Karpas-422 (cell line): ENCODE data around the gene PRSS2. TPM values are rescaled to one million over a fixed set of nuclear protein-coding genes. Genes with fewer than 3 reads are reported as not detected.

ENCODE experiments used
- DNase-seq: peaks from one replicate; pipeline ENCODE4 v3.0.0-alpha.2; 2015
- H2AFZ ChIP-seq: fragments of 200-600 bp; sonication (generic); 2 replicates; pipeline ENCODE4 v1.6.1; 2014; ENCODE audit warnings: antibody characterized with exemption, low read length, mixed read lengths
- H3K27ac ChIP-seq: fragments of 200-600 bp; sonication (generic); 2 replicates; pipeline ENCODE4 v1.5.1; 2014; ENCODE audit warnings: mild to moderate bottlenecking, low read length, moderate library complexity
- H3K27me3 ChIP-seq: fragments of 200-600 bp; sonication (generic); 2 replicates; pipeline ENCODE4 v1.6.1; 2014; ENCODE audit warnings: low read length, mixed read lengths
- H3K36me3 ChIP-seq: fragments of 200-600 bp; sonication (generic); 2 replicates; pipeline ENCODE4 v1.6.1; 2014; ENCODE audit warnings: low read length, mixed read lengths; ENCODE audit not compliant: insufficient read depth
- H3K4me1 ChIP-seq: fragments of 200-600 bp; sonication (generic); 2 replicates; pipeline ENCODE4 v1.6.1; 2014; ENCODE audit warnings: mild to moderate bottlenecking, low read length, mixed read lengths
- H3K4me2 ChIP-seq: fragments of 200-600 bp; sonication (generic); 2 replicates; pipeline ENCODE4 v1.6.1; 2014; ENCODE audit warnings: low read length, low read depth, mild to moderate bottlenecking; ENCODE audit not compliant: poor library complexity, severe bottlenecking
- H3K4me3 ChIP-seq: fragments of 200-600 bp; sonication (generic); 2 replicates; pipeline ENCODE4 v1.5.1; 2014; ENCODE audit warnings: mild to moderate bottlenecking, antibody characterized with exemption, low read length, mixed read lengths
- H3K79me2 ChIP-seq: fragments of 200-600 bp; sonication (generic); 2 replicates; pipeline ENCODE4 v1.6.1; 2014; ENCODE audit warnings: mild to moderate bottlenecking, low read length, mixed read lengths
- H3K9ac ChIP-seq: fragments of 200-600 bp; sonication (generic); 2 replicates; pipeline ENCODE4 v1.6.0; 2014; ENCODE audit warnings: low read length
- H3K9me2 ChIP-seq: fragments of 200-600 bp; sonication (generic), shearing (Covaris generic); replicated peaks from 2 replicates; pipeline ENCODE4 v1.6.0; 2014; ENCODE audit warnings: mild to moderate bottlenecking, low read length, moderate library complexity; ENCODE audit not compliant: insufficient read depth
- H3K9me3 ChIP-seq: fragments of 300-700, 200-600 bp; sonication (generic); 2 replicates; pipeline ENCODE4 v1.6.1; 2014; ENCODE audit warnings: low read length, mixed read lengths
- H4K20me1 ChIP-seq: fragments of 200-600 bp; sonication (generic); 2 replicates; pipeline ENCODE4 v1.6.1; 2014; ENCODE audit warnings: mild to moderate bottlenecking, antibody characterized with exemption, low read length, low read depth; ENCODE audit not compliant: insufficient read depth
- total RNA-seq: library from RNA; depleted of rRNA; stranded (reverse); fragments of >200 nt; shearing (Covaris generic); gene quantifications from 2 replicates; pipeline ENCODE4 v1.2.3, GENCODE V29; 2014; ENCODE audit warnings: low replicate concordance

Gene PRSS2
- total RNA-seq, 1 experiment from 2014 or later = not detected

DNA sequence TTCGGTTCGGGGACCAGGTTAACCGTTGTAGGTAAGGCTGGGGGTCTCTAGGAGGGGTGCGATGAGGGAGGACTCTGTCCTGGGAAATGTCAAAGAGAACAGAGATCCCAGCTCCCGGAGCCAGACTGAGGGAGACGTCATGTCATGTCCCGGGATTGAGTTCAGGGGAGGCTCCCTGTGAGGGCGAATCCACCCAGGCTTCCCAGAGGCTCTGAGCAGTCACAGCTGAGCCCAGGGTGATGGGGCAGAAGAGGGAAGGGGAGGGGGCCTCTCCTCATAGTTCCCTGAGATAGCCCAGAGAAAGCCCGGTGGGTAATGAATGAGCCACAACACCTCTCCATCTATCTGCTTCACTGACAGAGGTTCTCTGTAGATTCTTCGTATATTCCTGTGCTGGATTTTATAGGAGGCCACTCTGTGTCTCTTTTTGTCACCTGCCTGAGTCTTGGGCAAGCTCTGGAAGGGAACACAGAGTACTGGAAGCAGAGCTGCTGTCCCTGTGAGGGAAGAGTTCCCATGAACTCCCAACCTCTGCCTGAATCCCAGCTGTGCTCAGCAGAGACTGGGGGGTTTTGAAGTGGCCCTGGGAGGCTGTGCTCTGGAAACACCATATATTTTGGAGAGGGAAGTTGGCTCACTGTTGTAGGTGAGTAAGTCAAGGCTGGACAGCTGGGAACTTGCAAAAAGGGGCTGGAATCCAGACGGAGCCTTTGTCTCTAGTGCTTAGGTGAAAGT is 16.4 kb downstream of the PRSS2 start:
- no peaks in the 10 kb centered on the region for H4K20me1 ChIP-seq
- H3K9me3 ChIP-seq = no peaks in the 10 kb centered on the region
- H3K4me2 ChIP-seq = no peak overlapping the region
- no peak for DNase-seq
- peaks cover 4% of the 10 kb centered on the region; the same call in 1 of the 2 replicates for H3K4me1 ChIP-seq
- no peaks in the 10 kb centered on the region for H3K9me2 ChIP-seq
- no peak overlapping the region for H3K27ac ChIP-seq
- no peaks in the 10 kb centered on the region for H3K36me3 ChIP-seq
- no peaks in the 10 kb centered on the region for H3K27me3 ChIP-seq
- no peaks in the 10 kb centered on the region for H3K79me2 ChIP-seq
- H2AFZ ChIP-seq = no peak overlapping the region
- no peak overlapping the region for H3K9ac ChIP-seq
- H3K4me3 ChIP-seq = no peak overlapping the region

DNA sequence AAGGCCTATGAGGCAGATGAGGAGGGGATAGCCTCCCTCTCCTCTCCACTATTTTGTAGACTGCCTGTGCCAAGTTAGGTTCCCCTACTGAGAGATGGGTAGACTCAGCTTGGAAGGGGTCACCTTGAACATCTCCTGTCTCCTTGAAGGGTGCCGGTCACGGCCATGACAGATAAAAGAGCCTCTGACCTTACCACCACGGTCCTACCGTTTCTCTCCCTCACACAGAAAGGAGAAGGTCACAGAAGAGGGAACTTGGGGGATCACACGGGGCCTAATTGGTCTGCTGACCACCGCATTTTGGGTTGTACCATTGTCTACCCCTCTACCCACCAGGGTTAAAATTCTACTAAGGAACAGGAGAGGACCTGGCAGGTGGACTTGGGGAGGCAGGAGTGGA is 17.0 kb downstream of the PRSS2 start:
- no peak overlapping the region for H3K9ac ChIP-seq
- DNase-seq = no peak

DNA sequence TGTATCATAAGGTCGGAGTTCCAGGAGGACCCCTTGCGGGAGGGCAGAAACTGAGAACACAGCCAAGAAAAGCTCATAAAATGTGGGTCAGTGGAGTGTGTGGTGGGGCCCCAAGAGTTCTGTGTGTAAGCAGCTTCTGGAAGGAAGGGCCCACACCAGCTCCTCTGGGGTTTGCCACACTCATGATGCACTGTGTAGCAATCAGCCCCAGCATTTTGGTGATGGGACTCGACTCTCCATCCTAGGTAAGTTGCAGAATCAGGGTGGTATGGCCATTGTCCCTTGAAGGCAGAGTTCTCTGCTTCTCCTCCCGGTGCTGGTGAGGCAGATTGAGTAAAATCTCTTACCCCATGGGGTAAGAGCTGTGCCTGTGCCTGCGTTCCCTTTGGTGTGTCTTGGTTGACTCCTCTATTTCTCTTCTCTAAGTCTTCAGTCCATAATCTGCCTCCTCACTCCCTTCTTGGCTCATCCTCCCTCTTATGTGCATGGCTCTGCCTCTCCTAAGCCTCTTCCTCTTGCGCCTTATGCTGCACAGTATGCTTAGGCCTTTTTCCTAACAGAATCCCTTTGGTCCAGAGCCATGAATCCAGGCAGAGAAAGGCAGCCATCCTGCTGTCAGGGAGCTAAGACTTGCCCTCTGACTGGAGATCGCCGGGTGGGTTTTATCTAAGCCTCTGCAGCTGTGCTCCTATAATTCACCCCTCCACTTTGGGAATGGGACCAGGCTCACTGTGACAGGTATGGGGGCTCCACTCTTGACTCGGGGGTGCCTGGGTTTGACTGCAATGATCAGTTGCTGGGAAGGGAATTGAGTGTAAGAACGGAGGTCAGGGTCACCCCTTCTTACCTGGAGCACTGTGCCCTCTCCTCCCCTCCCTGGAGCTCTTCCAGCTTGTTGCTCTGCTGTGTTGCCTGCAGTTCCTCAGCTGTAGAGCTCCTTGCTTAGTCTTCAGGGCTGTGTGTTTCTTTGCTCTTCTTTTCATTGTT is 17.8 kb downstream of the PRSS2 start:
- H3K4me1 ChIP-seq = no peaks in the 10 kb centered on the region
- H3K27me3 ChIP-seq = no peaks in the 10 kb centered on the region
- H3K36me3 ChIP-seq = no peaks in the 10 kb centered on the region
- no peaks in the 10 kb centered on the region for H4K20me1 ChIP-seq
- no peaks in the 10 kb centered on the region for H3K79me2 ChIP-seq
- no peak overlapping the region for H3K27ac ChIP-seq
- H3K4me3 ChIP-seq = no peak overlapping the region
- no peak overlapping the region for H3K9ac ChIP-seq
- no peak overlapping the region for H2AFZ ChIP-seq
- no peak for DNase-seq
- H3K9me2 ChIP-seq = no peaks in the 10 kb centered on the region
- no peak overlapping the region for H3K4me2 ChIP-seq
- no peaks in the 10 kb centered on the region for H3K9me3 ChIP-seq

More for the DNA sequence above, 17.0 kb downstream of the PRSS2 start:
- H3K36me3 ChIP-seq = no peaks in the 10 kb centered on the region
- H3K9me2 ChIP-seq = no peaks in the 10 kb centered on the region
- no peak overlapping the region for H3K4me3 ChIP-seq
- no peaks in the 10 kb centered on the region for H3K9me3 ChIP-seq
- no peaks in the 10 kb centered on the region for H3K79me2 ChIP-seq
- H3K27ac ChIP-seq = no peak overlapping the region
- H2AFZ ChIP-seq = no peak overlapping the region
- H3K27me3 ChIP-seq = no peaks in the 10 kb centered on the region
- H3K4me1 ChIP-seq = peaks cover 4% of the 10 kb centered on the region; the same call in 1 of the 2 replicates
- no peaks in the 10 kb centered on the region for H4K20me1 ChIP-seq
- no peak overlapping the region for H3K4me2 ChIP-seq

DNA sequence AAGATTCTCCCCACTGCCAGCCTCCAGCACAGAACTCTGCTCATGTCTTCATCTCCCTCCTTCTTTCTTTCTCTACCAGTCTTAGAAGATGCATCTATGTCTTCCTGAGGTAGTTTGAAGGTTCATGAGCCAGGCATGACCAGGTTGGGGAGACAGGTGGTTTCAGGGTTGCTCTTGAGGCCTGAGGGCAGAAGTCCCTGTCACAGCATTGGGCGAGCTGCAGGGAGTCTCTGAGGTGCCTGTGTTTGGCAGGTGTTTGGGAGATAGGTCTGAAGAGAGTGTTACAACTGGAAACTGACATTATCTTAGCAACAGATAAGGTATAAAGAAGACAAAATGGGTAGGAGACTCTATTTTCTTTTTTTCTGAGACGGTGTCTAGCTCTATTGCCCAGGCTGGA is 18.7 kb downstream of the PRSS2 start:
- Histone ChIP-seq H3K79me2 (no peaks in the 10 kb centered on the region), H3K4me3 (no peak overlapping the region), H3K4me1 (no peaks in the 10 kb centered on the region), H3K27ac (no peak overlapping the region), H2AFZ (no peak overlapping the region), H4K20me1 (no peaks in the 10 kb centered on the region), H3K9me2 (no peaks in the 10 kb centered on the region), H3K36me3 (no peaks in the 10 kb centered on the region), H3K9ac (no peak overlapping the region), H3K27me3 (no peaks in the 10 kb centered on the region), H3K9me3 (no peaks in the 10 kb centered on the region), H3K4me2 (no peak overlapping the region)
- no peak for DNase-seq

DNA sequence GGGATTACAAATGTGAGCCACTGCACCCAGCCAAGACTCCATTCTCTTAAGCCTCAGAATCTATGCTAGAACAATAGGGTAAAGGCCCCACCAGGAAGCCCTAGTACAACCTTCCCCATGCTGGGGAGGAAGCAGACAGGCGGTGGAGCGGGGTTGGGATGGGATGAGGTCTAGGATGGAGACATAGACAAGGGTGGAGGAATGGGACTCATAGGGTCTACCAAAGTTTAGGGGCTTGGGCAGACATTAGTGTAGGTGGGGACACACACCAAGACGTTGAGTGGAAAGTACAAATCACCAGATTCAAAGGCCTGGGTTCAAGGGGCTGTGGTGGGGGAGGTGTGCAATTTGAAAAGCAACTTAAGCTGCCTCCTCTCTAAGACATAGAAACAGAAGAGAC is 19.3 kb downstream of the PRSS2 start:
- Histone ChIP-seq H4K20me1 (no peaks in the 10 kb centered on the region), H3K79me2 (no peaks in the 10 kb centered on the region), H3K9me2 (no peaks in the 10 kb centered on the region), H3K9me3 (no peaks in the 10 kb centered on the region), H3K36me3 (no peaks in the 10 kb centered on the region), H3K4me2 (no peak overlapping the region), H3K27ac (no peak overlapping the region), H3K9ac (no peak overlapping the region), H3K4me3 (no peak overlapping the region), H3K27me3 (no peaks in the 10 kb centered on the region), H2AFZ (no peak overlapping the region), H3K4me1 (no peaks in the 10 kb centered on the region)
- no peak for DNase-seq

DNA sequence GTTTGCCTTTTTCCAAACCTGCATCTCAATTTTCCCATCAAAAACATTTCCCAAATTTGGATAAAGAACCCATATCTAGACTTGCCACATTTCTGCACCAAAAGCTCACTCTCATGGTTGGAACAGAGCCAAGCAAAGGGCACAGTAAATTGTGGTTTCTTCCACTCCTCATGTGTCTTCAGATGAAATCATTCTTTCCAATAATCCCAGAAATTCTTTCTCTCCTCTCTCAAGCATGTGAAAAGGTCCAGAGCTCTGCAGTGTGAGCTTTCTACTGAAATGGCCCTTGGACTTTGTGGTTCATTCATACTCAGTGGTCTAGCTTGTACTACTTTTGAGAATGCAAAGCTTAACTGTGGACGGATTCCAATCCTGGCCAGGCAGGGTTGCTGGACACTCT is 19.8 kb downstream of the PRSS2 start:
- H3K4me3 ChIP-seq = no peak overlapping the region
- H3K79me2 ChIP-seq = no peaks in the 10 kb centered on the region
- no peaks in the 10 kb centered on the region for H3K4me1 ChIP-seq
- no peak overlapping the region for H2AFZ ChIP-seq
- H3K27ac ChIP-seq = no peak overlapping the region
- no peak overlapping the region for H3K4me2 ChIP-seq
- no peaks in the 10 kb centered on the region for H3K36me3 ChIP-seq
- no peak overlapping the region for H3K9ac ChIP-seq
- H3K9me3 ChIP-seq = no peaks in the 10 kb centered on the region
- H4K20me1 ChIP-seq = no peaks in the 10 kb centered on the region
- no peak for DNase-seq
- H3K27me3 ChIP-seq = no peaks in the 10 kb centered on the region
- H3K9me2 ChIP-seq = no peaks in the 10 kb centered on the region

DNA sequence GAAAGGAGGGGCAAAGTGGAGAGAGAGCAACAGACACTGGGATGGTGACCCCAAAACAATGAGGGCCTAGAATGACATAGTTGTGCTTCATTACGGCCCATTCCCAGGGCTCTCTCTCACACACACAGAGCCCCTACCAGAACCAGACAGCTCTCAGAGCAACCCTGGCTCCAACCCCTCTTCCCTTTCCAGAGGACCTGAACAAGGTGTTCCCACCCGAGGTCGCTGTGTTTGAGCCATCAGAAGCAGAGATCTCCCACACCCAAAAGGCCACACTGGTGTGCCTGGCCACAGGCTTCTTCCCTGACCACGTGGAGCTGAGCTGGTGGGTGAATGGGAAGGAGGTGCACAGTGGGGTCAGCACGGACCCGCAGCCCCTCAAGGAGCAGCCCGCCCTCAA is 20.7 kb downstream of the PRSS2 start:
- no peak for DNase-seq
- Histone ChIP-seq H3K9me3 (no peaks in the 10 kb centered on the region), H3K4me2 (no peak overlapping the region)

DNA sequence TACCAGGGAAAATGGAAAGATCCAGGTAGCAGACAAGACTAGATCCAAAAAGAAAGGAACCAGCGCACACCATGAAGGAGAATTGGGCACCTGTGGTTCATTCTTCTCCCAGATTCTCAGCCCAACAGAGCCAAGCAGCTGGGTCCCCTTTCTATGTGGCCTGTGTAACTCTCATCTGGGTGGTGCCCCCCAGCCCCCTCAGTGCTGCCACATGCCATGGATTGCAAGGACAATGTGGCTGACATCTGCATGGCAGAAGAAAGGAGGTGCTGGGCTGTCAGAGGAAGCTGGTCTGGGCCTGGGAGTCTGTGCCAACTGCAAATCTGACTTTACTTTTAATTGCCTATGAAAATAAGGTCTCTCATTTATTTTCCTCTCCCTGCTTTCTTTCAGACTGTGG is 21.4 kb downstream of the PRSS2 start:
- Histone ChIP-seq H3K9me3 (no peaks in the 10 kb centered on the region), H3K9ac (no peak overlapping the region), H3K79me2 (no peaks in the 10 kb centered on the region), H3K4me1 (no peaks in the 10 kb centered on the region), H4K20me1 (no peaks in the 10 kb centered on the region), H3K9me2 (no peaks in the 10 kb centered on the region), H3K4me3 (no peak overlapping the region), H3K27me3 (no peaks in the 10 kb centered on the region), H3K27ac (no peak overlapping the region), H3K36me3 (no peaks in the 10 kb centered on the region), H3K4me2 (no peak overlapping the region), H2AFZ (no peak overlapping the region)
- no peak for DNase-seq

More for the DNA sequence above, 20.7 kb downstream of the PRSS2 start:
- Histone ChIP-seq H2AFZ (no peak overlapping the region), H3K27ac (no peak overlapping the region), H3K9me2 (no peaks in the 10 kb centered on the region), H3K27me3 (no peaks in the 10 kb centered on the region), H3K9ac (no peak overlapping the region), H3K4me1 (no peaks in the 10 kb centered on the region), H3K4me3 (no peak overlapping the region), H4K20me1 (no peaks in the 10 kb centered on the region), H3K79me2 (no peaks in the 10 kb centered on the region), H3K36me3 (no peaks in the 10 kb centered on the region)
